DND-41 (cell line): Measurements from ENCODE around the gene UHMK1.

Source experiments
- CTCF ChIP-seq: IDR thresholded peaks from 2 replicates; pipeline ENCODE4 v1.5.1; 2012; ENCODE audit warnings: borderline replicate concordance, low read length, moderate library complexity, mild to moderate bottlenecking; ENCODE audit not compliant: poor library complexity, severe bottlenecking; ENCODE audit errors: extremely low read depth
- EZH2 ChIP-seq: IDR thresholded peaks from 3 replicates; pipeline ENCODE4 v1.6.1; 2012; ENCODE audit warnings: borderline replicate concordance, low read depth, mild to moderate bottlenecking, moderate library complexity, low read length, inconsistent platforms; ENCODE audit not compliant: severe bottlenecking

- TF ChIP-seq CTCF = no peak
- no peak for TF ChIP-seq EZH2
These were observed 835 bp downstream of the UHMK1 start for GRCh38 chr1:162498496-162498810.
